Activated CD8-positive, alpha-beta memory T cell treated with anti-CD3 and anti-CD28 coated beads for 1 hour (primary cell): ENCODE data around the gene UBR2.

ENCODE experiments used
- DNase-seq, 2 donors: peaks; one replicate each; pipeline ENCODE4 v3.0.0-alpha.2; 2020; ENCODE audit warnings: low read depth in 1 of 2; ENCODE audit errors: extremely low read depth in 1 of 2

Gene UBR2

GRCh38 chr6:42563697-42564505 lies at the start of gene UBR2:
Gene UBR2, plus strand, starts transcription at chr6:42564029. Its CDS starts 291 bp downstream, at chr6:42564320.
- DNase-seq: peak; percentile 78 to 85

- no peak for DNase-seq
Measured at GRCh38 chr6:42514745-42515144, 49.1 kb upstream of the UBR2 start.

- DNase-seq: no peak
Measured at GRCh38 chr6:42519779-42520178, 44.0 kb upstream of the UBR2 start.

- DNase-seq: no peak
Measured at GRCh38 chr6:42520786-42521607, 42.8 kb upstream of the UBR2 start.

- DNase-seq: no peak
Measured at GRCh38 chr6:42522036-42522435, 41.8 kb upstream of the UBR2 start.

- DNase-seq: no peak
Measured at GRCh38 chr6:42522942-42523814, 40.7 kb upstream of the UBR2 start.

GRCh38 chr6:42525206-42525605 lies 38.6 kb upstream of the UBR2 start:
- no peak for DNase-seq

- DNase-seq: no peak
Measured at GRCh38 chr6:42526616-42527015, 37.2 kb upstream of the UBR2 start.

- no peak for DNase-seq
Measured at GRCh38 chr6:42527204-42527603, 36.6 kb upstream of the UBR2 start.

- no peak for DNase-seq
Measured at GRCh38 chr6:42530296-42530695, 33.5 kb upstream of the UBR2 start.

GRCh38 chr6:42530751-42531150 lies 33.1 kb upstream of the UBR2 start:
- DNase-seq: no peak

GRCh38 chr6:42532038-42532669 lies 31.7 kb upstream of the UBR2 start:
- DNase-seq: no peak

- DNase-seq: no peak
Measured at GRCh38 chr6:42533794-42534193, 30.0 kb upstream of the UBR2 start.

- no peak for DNase-seq
Measured at GRCh38 chr6:42537536-42537935, 26.3 kb upstream of the UBR2 start.

- no peak for DNase-seq
Measured at GRCh38 chr6:42539135-42539534, 24.7 kb upstream of the UBR2 start.

- no peak for DNase-seq
Measured at GRCh38 chr6:42545226-42545773, 18.5 kb upstream of the UBR2 start.

GRCh38 chr6:42547407-42548329 lies 16.2 kb upstream of the UBR2 start:
- peak; percentile 66 to 85 for DNase-seq

GRCh38 chr6:42550277-42550676 lies 13.6 kb upstream of the UBR2 start:
- DNase-seq: no peak

- no peak for DNase-seq
Measured at GRCh38 chr6:42551217-42551616, 12.6 kb upstream of the UBR2 start.
